ENCODE data around the gene PYHIN1.
A peak's percentile ranks its signal among the peaks of the same experiment; 100 is the strongest.
"Not testable (repeated sequence)": the region's sequence is repeated elsewhere in the genome, so short reads cannot be mapped to it uniquely, and the experiment has no call there.

Gene PYHIN1

DNA sequence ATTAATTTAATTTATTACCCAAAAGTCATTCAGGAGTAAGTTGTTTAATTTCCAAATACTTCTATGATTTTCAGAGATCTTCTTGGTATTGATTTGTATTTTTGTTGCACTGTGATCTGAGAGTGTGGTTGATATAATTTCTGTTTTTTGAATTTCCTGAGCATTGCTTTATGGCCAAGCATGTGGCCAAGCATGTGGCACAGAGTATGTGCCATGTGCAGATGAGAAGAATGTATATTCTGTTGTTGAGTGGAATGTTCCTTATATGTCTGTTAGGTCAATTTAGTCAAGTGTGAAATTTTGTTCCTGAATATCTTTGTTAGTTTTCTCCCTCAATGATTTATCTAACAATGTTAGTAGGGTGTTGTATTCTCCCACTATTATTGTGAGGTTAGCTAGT is 53.0 kb downstream of the PYHIN1 start:
- no peak for DNase-seq

GRCh38 chr1:158989424-158989823 is 58.1 kb downstream of the PYHIN1 start:
- DNase-seq, result no peak

GRCh38 chr1:158992787-158993312 is 61.5 kb downstream of the PYHIN1 start:
- DNase-seq, result no peak

GRCh38 chr1:158996998-158997397 is 65.6 kb downstream of the PYHIN1 start:
- DNase-seq, result no peak

- DNase-seq, result no peak
Observed at GRCh38 chr1:158998037-158998780, 66.9 kb downstream of the PYHIN1 start.

- peak; percentile 32 for DNase-seq
Observed at GRCh38 chr1:158998781-158999161, 67.4 kb downstream of the PYHIN1 start.

GRCh38 chr1:158999316-159000069 is 68.1 kb downstream of the PYHIN1 start:
- DNase-seq, result no peak

- no peak for DNase-seq
Observed at GRCh38 chr1:159000070-159000409, 68.7 kb downstream of the PYHIN1 start.

- no peak for DNase-seq
Observed at GRCh38 chr1:159000625-159001024, 69.3 kb downstream of the PYHIN1 start.

- DNase-seq, result no peak
Observed at GRCh38 chr1:159005161-159005560, 73.8 kb downstream of the PYHIN1 start.

- no peak for DNase-seq
Observed at GRCh38 chr1:159005676-159006075, 74.3 kb downstream of the PYHIN1 start.

GRCh38 chr1:159006210-159006807 is 75.0 kb downstream of the PYHIN1 start:
- not testable (repeated sequence) for DNase-seq

DNA sequence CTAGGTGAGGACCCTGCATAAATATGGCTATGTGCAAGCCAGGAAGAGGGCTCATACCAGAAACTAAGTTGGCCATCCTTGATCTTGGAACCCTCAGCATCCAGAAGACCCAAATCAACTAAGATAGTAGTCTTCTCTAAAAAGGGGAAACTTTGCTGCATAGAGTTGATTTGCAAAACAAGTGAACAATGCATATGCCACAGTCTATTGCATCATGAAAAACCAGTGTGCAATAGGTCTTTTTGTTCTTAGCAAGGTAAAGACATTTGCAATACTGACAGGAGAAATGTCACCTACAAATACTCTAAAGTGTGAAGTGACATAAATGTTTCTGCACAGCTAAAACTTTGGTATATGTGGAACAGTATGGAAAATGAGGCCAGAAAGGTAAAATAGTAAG is 76.4 kb downstream of the PYHIN1 start:
- no peak for DNase-seq

DNA sequence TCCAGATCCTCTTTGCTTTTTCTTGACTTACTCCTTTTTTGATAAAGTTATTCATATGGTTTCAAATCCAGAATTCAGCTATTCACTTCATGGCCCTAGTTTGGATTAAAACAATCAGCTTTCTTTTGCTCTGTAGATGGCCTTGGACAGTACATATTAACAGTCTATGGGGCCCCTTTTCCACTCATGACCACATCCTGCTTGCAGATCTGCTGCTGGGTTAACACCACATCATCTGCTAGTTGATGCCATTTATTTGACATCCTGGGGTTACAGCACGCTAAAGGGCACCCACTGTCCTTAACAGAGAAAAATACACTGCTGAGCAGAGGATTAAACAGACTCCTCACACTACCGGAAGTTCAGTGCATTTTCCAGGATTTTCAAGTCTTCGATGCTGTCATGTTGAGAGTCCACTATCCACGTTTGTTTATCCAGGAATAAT is 77.4 kb downstream of the PYHIN1 start:
- DNase-seq, result no peak

DNA sequence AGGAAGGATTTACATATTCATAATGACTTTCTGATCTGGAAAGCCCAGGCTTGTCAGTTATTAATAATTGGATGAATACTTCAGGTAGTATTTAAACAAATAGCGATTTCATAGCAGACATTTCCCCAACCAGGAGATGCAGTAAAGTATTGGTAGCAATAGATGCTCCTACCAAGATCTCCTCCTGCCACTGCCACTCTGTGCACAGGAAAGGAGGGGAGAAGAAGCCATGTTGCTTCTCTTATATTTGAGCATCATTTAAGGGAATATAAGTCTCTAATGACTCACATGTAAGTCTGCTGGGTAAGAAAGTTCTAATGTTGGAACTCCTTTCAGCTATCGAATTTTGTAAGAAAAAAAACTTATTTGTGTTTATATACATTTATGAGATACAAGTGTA is 77.9 kb downstream of the PYHIN1 start:
- no peak for DNase-seq

GRCh38 chr1:159009704-159010361 is 78.5 kb downstream of the PYHIN1 start, which contains the start of gene IFI16:
Gene IFI16, plus strand, starts transcription at chr1:159009907. Its CDS starts 4,774 bp downstream, at chr1:159014681.
- DNase-seq, result no peak

DNA sequence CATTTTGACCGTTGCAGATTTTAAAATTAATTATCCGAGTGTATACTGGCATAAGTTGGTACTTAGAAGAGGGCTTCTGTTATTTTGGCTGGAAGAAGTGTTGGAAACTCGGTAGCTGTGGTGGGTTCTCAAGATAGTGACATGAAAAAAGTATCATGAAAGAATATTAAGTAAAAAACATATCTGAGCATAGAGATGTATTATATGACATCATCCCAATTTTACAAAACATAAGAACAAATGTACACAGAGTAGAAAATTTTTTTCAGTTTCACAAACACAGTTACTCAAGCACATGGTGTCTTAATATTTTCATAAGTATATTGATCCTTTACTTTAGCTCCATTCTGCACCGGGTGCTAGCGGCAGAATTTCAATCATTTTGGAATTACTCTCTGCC is 79.0 kb downstream of the PYHIN1 start:
- no peak for DNase-seq

GRCh38 chr1:159011001-159011400 is 79.6 kb downstream of the PYHIN1 start:
- not testable (repeated sequence) for DNase-seq

DNA sequence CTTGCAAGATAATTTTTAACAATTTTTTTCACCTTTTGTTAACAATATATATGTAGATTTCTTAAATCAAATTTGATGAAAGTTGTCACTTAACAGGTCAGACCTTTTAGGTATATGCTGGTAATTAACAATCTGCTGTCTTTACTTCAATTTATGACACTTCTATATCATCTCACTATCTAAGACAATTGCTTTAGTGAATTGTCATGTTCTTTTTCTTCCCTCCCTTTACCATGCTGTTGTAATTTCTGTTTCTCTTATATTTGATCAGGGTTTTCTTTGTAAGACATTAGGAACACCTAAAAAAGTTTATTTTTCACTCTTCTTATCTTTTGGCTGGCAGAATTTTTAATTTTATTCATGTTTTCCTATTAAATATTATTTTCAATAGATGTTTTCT is 80.4 kb downstream of the PYHIN1 start:
- no peak for DNase-seq

DNA sequence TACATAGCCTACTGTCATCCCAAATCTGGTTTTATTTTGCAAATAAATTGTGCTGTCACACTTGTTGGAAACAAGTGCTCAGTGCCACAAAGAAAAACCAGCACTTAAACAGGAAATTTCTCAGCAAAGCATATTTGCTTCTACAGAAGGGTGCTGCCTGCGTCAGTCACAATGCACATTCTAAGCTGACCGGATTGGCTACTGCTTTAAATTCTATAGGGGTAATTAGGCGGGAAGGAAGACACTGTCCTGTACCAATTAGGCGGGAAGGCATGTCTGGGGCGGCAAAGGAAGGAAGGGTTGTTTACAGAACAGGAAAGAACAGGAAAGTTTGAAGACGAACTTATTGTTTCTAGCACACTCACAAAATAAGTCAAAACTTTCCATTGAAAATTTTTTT is 81.1 kb downstream of the PYHIN1 start:
- no peak for DNase-seq

DNA sequence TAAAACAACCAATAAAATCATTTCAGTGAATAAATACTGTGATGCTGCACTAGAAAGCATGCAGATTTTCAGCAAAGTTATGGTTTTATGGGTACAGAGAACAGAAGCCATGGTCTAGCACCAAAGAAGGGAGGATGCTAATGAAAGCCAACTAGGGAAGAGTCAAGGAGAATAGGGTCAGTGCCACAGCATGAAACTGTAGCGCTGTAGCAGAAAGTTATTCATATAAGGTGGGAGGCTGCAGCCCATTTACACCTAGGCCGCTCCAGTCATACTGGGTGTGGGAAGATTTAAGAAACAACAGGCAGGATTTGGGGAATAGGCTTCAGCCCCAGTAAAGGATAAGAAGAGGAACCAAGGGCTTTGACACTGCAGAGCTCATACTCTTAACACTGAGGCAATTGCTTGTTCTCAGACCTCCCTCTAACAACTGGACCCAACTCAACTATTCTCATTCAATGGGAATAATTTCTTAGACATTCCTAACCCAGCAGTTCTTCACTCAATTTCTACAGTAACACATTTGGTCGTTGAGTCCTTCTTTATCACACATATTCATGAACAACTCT is 82.7 kb downstream of the PYHIN1 start:
- no peak for DNase-seq

DNA sequence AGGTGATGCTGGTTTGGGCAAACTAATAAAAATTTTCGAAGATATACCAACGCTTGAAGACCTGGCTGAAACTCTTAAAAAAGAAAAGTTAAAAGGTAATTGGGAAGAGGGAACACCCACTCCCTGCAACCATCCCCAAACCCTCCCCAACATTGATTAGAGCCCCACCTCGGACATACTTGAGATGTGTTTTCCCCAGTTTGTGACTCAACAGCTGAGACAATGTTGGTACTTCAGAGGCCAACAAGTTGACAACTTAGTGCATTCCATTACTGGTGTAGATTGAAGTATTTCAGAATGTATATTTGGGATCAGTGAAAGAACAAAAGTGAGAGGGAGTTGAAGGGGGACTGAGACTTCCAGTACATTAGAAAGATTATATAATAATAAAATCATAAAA is 83.5 kb downstream of the PYHIN1 start:
- DNase-seq, result no peak

- no peak for DNase-seq
Observed at GRCh38 chr1:159015440-159015909, 84.1 kb downstream of the PYHIN1 start.
